Effector memory CD8-positive, alpha-beta T cell (primary cell): ENCODE data around the gene KRTAP10-11.
"Not testable (repeated sequence)": the region's sequence is repeated elsewhere in the genome, so short reads cannot be mapped to it uniquely, and the experiment has no call there.

Experiments used
- ATAC-seq: fragments of 150-1000 bp; cut with Tn5 transposase; replicated peaks from 2 replicates; pipeline ENCODE4 v1.10.0; 2021; ENCODE audit warnings: mild to moderate bottlenecking, moderate library complexity
- DNase-seq, 3 experiments: peaks; one replicate each; pipeline ENCODE4 v3.0.0; 2021
- H3K27ac Mint-ChIP-seq, 2 donors: one replicate each; pipeline ENCODE4 v1.8.0; 2022; ENCODE audit warnings: mild to moderate bottlenecking in 2 of 2, mixed read lengths in 2 of 2, moderate library complexity in 2 of 2
- H3K27me3 Mint-ChIP-seq, 2 donors: one replicate each; pipeline ENCODE4 v1.8.0; 2022; ENCODE audit warnings: mixed read lengths in 2 of 2
- H3K36me3 Mint-ChIP-seq: one replicate; pipeline ENCODE4 v1.8.0; 2022; ENCODE audit warnings: mild to moderate bottlenecking, moderate library complexity, mixed read lengths; ENCODE audit not compliant: insufficient read depth
- H3K4me1 Mint-ChIP-seq, 2 donors: one replicate each; pipeline ENCODE4 v1.8.0; 2022; ENCODE audit warnings: low read depth in 2 of 2, mixed read lengths in 2 of 2
- H3K4me3 Mint-ChIP-seq, 2 donors: one replicate each; pipeline ENCODE4 v1.8.0; 2022; ENCODE audit warnings: mild to moderate bottlenecking in 2 of 2, mixed read lengths in 2 of 2, moderate library complexity in 2 of 2
- H3K9me3 Mint-ChIP-seq, 2 donors: one replicate each; pipeline ENCODE4 v1.8.0; 2022; ENCODE audit warnings: mixed read lengths in 2 of 2

Gene KRTAP10-11

GRCh38 chr21:44610157-44610843 lies 35.9 kb upstream of the KRTAP10-11 start:
- H3K36me3 Mint-ChIP-seq, H3K4me1 Mint-ChIP-seq, DNase-seq, H3K27ac Mint-ChIP-seq, H3K4me3 Mint-ChIP-seq, ATAC-seq: not testable (repeated sequence)
- peaks cover 0 to 15% of the 10 kb centered on the region in 2 donors for H3K27me3 Mint-ChIP-seq
- peaks cover 9 to 16% of the 10 kb centered on the region in 2 donors for H3K9me3 Mint-ChIP-seq

- Mint-ChIP-seq H3K27ac (no peak overlapping the region), H3K4me1 (peaks cover 6 to 8% of the 10 kb centered on the region in 2 donors), H3K9me3 (peaks cover 9 to 16% of the 10 kb centered on the region in 2 donors), H3K27me3 (peaks cover 0 to 3% of the 10 kb centered on the region in 2 donors), H3K36me3 (peaks cover 10% of the 10 kb centered on the region), H3K4me3 (no peak overlapping the region)
- DNase-seq: no peak
- no peak for ATAC-seq
Measured at GRCh38 chr21:44611551-44611950, 34.7 kb upstream of the KRTAP10-11 start.

GRCh38 chr21:44612029-44612486 lies 34.2 kb upstream of the KRTAP10-11 start, which contains the start of gene KRTAP10-8:
Gene KRTAP10-8 (plus strand): TSS chr21:44612079. CDS start chr21:44612101, 22 bp downstream.
- peaks cover 8 to 11% of the 10 kb centered on the region in 2 donors for H3K4me1 Mint-ChIP-seq
- peaks cover 10% of the 10 kb centered on the region for H3K36me3 Mint-ChIP-seq
- H3K9me3 Mint-ChIP-seq: peaks cover 9 to 16% of the 10 kb centered on the region in 2 donors
- no peak within 1 kb of the TSS for H3K4me3 Mint-ChIP-seq
- H3K27ac Mint-ChIP-seq: peak within 1 kb of the TSS; percentile 73 to 76
- ATAC-seq (no peak), DNase-seq (no peak)
- H3K27me3 Mint-ChIP-seq: no peaks in the 10 kb centered on the region

- H3K27ac Mint-ChIP-seq: peak overlapping the region; percentile 73 to 76
- H3K4me1 Mint-ChIP-seq: peaks cover 8 to 15% of the 10 kb centered on the region in 2 donors
- DNase-seq (no peak), ATAC-seq (no peak)
- no peak overlapping the region for H3K4me3 Mint-ChIP-seq
- peaks cover 10% of the 10 kb centered on the region for H3K36me3 Mint-ChIP-seq
- peaks cover 9 to 16% of the 10 kb centered on the region in 2 donors for H3K9me3 Mint-ChIP-seq
- H3K27me3 Mint-ChIP-seq: no peaks in the 10 kb centered on the region
Measured at GRCh38 chr21:44612669-44613229, 33.5 kb upstream of the KRTAP10-11 start.

- no peak for DNase-seq
- Mint-ChIP-seq H3K36me3 (peaks cover 10% of the 10 kb centered on the region), H3K27me3 (no peaks in the 10 kb centered on the region), H3K27ac (peak overlapping the region in 1 of 2 donors; percentile 73), H3K9me3 (peaks cover 9 to 16% of the 10 kb centered on the region in 2 donors), H3K4me3 (no peak overlapping the region), H3K4me1 (peaks cover 14 to 23% of the 10 kb centered on the region in 2 donors)
- ATAC-seq: no peak
Measured at GRCh38 chr21:44613386-44614155, 32.6 kb upstream of the KRTAP10-11 start.

DNA sequence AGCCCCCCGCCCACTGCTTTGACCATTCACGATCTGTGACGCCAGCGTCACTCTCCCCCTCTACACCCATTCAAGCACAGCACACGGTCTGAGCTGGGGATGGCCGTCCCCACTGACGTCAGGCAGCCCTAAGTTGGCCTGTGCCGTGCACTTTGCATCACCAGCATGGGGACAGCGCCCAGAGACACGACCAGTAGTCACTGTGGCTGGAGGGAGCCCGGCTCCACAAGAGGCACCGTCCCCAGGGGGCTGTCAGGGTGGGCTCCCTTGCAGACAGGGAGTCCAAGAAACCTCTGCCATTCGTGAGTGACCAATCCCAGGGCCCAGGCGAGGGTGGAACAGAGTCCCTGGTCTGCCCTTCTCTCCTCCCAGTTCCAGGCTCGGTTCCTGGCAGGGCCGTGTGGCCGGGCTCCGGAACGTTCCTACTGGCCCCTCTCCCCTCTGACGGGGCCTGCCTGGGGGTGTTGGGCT lies 32.0 kb upstream of the KRTAP10-11 start:
- H3K4me3 Mint-ChIP-seq: no peak overlapping the region
- peaks cover 20 to 29% of the 10 kb centered on the region in 2 donors for H3K4me1 Mint-ChIP-seq
- H3K9me3 Mint-ChIP-seq: peaks cover 9 to 14% of the 10 kb centered on the region in 2 donors
- no peak overlapping the region for H3K27ac Mint-ChIP-seq
- H3K27me3 Mint-ChIP-seq: no peaks in the 10 kb centered on the region
- ATAC-seq: no peak
- H3K36me3 Mint-ChIP-seq: peaks cover 10% of the 10 kb centered on the region
- DNase-seq: no peak

GRCh38 chr21:44614961-44615391 lies 31.2 kb upstream of the KRTAP10-11 start:
- peaks cover 10% of the 10 kb centered on the region for H3K36me3 Mint-ChIP-seq
- peaks cover 7 to 14% of the 10 kb centered on the region in 2 donors for H3K9me3 Mint-ChIP-seq
- no peak overlapping the region for H3K4me3 Mint-ChIP-seq
- DNase-seq: no peak
- ATAC-seq: no peak
- H3K27me3 Mint-ChIP-seq: no peaks in the 10 kb centered on the region
- no peak overlapping the region for H3K27ac Mint-ChIP-seq
- peaks cover 27 to 37% of the 10 kb centered on the region in 2 donors for H3K4me1 Mint-ChIP-seq

DNA sequence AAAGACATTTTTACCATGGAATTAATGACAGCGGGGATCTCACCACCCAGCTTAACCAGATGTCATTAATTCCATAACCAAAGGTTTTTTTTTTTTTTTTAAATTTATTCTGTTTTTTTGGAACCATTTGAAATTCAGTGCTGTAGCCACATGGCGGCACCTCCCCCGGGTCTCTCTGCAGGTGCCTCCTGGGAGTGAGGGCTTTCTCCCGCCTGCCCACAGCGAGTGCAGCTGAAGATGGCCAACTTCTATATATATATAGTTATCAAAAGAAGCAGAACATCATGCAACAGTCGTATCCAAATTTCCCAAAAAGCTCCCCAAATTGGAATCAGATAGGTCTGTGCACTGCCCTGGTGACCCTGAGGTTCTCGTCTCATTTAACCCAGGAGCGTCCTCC lies 30.7 kb upstream of the KRTAP10-11 start:
- peak overlapping the region in 1 of 2 donors; percentile 85 for H3K27ac Mint-ChIP-seq
- no peaks in the 10 kb centered on the region for H3K27me3 Mint-ChIP-seq
- H3K9me3 Mint-ChIP-seq: peaks cover 7 to 15% of the 10 kb centered on the region in 2 donors
- ATAC-seq (no peak), DNase-seq (no peak)
- H3K36me3 Mint-ChIP-seq: peaks cover 10% of the 10 kb centered on the region
- H3K4me3 Mint-ChIP-seq: no peak overlapping the region
- peaks cover 27 to 40% of the 10 kb centered on the region in 2 donors for H3K4me1 Mint-ChIP-seq

- Mint-ChIP-seq H3K36me3 (peaks cover 10% of the 10 kb centered on the region), H3K27me3 (no peaks in the 10 kb centered on the region), H3K9me3 (peaks cover 11 to 20% of the 10 kb centered on the region in 2 donors), H3K4me1 (peaks cover 31 to 40% of the 10 kb centered on the region in 2 donors), H3K4me3 (peak overlapping the region; percentile 16 to 27), H3K27ac (peak overlapping the region; percentile 85 to 91)
- ATAC-seq (no peak), DNase-seq (no peak)
Measured at GRCh38 chr21:44615911-44616590, 30.2 kb upstream of the KRTAP10-11 start.

- H3K36me3 Mint-ChIP-seq: peaks cover 10% of the 10 kb centered on the region
- peak overlapping the region; percentile 85 to 91 for H3K27ac Mint-ChIP-seq
- no peak overlapping the region for H3K4me3 Mint-ChIP-seq
- H3K27me3 Mint-ChIP-seq: no peaks in the 10 kb centered on the region
- DNase-seq: no peak
- ATAC-seq: no peak
- H3K9me3 Mint-ChIP-seq: peaks cover 8 to 20% of the 10 kb centered on the region in 2 donors
- H3K4me1 Mint-ChIP-seq: peaks cover 31 to 40% of the 10 kb centered on the region in 2 donors
Measured at GRCh38 chr21:44616591-44616926, 29.7 kb upstream of the KRTAP10-11 start.

DNA sequence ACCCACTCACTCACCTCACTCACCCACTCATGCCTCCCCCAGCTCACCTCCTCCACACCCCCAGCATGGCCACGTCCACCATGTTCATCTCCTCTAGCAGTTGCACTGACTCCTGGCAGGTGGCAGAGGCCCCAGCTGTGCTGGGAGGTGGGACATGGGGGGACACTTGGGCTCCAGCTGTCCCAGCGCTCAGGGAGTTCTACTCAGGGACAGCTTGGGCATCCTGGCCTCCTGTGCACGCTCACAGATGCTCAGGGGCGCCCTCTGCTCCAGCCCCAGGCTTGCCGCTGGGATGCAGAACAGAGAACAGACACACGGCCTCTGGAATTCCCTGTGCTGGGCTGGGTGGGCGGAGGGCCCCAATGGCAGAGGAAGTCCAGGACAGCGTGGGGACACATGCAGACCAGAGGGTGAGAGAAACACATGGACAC lies 29.1 kb upstream of the KRTAP10-11 start:
- H3K27me3 Mint-ChIP-seq: no peaks in the 10 kb centered on the region
- no peak for DNase-seq
- peaks cover 31 to 40% of the 10 kb centered on the region in 2 donors for H3K4me1 Mint-ChIP-seq
- H3K27ac Mint-ChIP-seq: peak overlapping the region in 1 of 2 donors; percentile 91
- peaks cover 10% of the 10 kb centered on the region for H3K36me3 Mint-ChIP-seq
- ATAC-seq: no peak
- peaks cover 8 to 22% of the 10 kb centered on the region in 2 donors for H3K9me3 Mint-ChIP-seq
- H3K4me3 Mint-ChIP-seq: peak overlapping the region in 1 of 2 donors; percentile 41

DNA sequence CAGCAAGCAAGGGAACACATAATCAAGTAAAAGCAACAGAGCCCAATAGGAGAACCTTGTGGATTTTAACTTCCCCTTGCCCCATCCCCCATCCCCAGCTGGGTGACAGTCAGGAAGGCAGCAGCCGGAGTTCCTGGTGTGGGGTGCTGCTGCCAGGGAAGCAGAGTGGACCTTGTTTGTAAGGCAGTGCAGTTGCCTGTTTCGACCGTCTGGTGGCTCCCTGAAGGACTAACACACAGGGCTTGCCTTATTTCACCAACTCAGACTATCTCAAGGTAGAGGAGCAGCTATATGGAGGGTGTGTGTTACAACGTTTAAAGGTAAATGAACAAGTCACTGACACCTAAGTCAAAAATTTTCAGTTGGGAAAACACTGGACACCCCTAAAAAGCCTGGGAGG lies 27.7 kb upstream of the KRTAP10-11 start:
- Mint-ChIP-seq H3K27ac (peak overlapping the region; percentile 91 to 94), H3K4me3 (peak overlapping the region; percentile 76 to 81), H3K4me1 (peaks cover 33 to 50% of the 10 kb centered on the region in 2 donors), H3K9me3 (peaks cover 10 to 37% of the 10 kb centered on the region in 2 donors), H3K36me3 (peaks cover 10% of the 10 kb centered on the region), H3K27me3 (no peaks in the 10 kb centered on the region)
- ATAC-seq (peak; percentile 46), DNase-seq (peak in 1 of 3 experiments; percentile 8)
